ENCODE data around the gene CT45A1.
"Not testable (repeated sequence)": the region's sequence is repeated elsewhere in the genome, so short reads cannot be mapped to it uniquely, and the experiment has no call there.

The CT45A1 gene

GRCh38 chrX:135713183-135713689 is at the start of gene CT45A1:
Gene CT45A1 (plus strand): TSS chrX:135713639. CDS start chrX:135718941, 5,302 bp downstream.
- peak; percentile 33 for DNase-seq

GRCh38 chrX:135672979-135673378 is 40.5 kb upstream of the CT45A1 start:
- DNase-seq: not testable (repeated sequence)

- peak; percentile 38 for DNase-seq
Measured at GRCh38 chrX:135688137-135688536, 25.3 kb upstream of the CT45A1 start.

GRCh38 chrX:135695471-135695870 is 18.0 kb upstream of the CT45A1 start:
- DNase-seq: no peak

GRCh38 chrX:135697601-135698000 is 15.8 kb upstream of the CT45A1 start:
- DNase-seq: peak; percentile 10

GRCh38 chrX:135698924-135699323 is 14.5 kb upstream of the CT45A1 start:
- no peak for DNase-seq

GRCh38 chrX:135707880-135708279 is 5.6 kb upstream of the CT45A1 start:
- DNase-seq: peak; percentile 77

GRCh38 chrX:135713795-135714194 is 356 bp downstream of the CT45A1 start:
- DNase-seq: no peak

GRCh38 chrX:135734666-135735065 is 21.2 kb downstream of the CT45A1 start:
- not testable (repeated sequence) for DNase-seq

GRCh38 chrX:135737366-135738071 is 24.1 kb downstream of the CT45A1 start:
- peak; percentile 47 for DNase-seq

GRCh38 chrX:135740681-135741149 is 27.3 kb downstream of the CT45A1 start:
- DNase-seq: peak; percentile 75

GRCh38 chrX:135741192-135741715 is 27.8 kb downstream of the CT45A1 start:
- DNase-seq: no peak

- DNase-seq: not testable (repeated sequence)
Measured at GRCh38 chrX:135744739-135745138, 31.3 kb downstream of the CT45A1 start.

GRCh38 chrX:135768091-135768490 is 54.7 kb downstream of the CT45A1 start, which contains the start of gene CT45A3:
Gene CT45A3 (minus strand): TSS chrX:135768191. CDS start chrX:135764444, 3,747 bp downstream.
- DNase-seq: not testable (repeated sequence)
